Activated CD8-positive, alpha-beta T cell treated with anti-CD3 and anti-CD28 coated beads for 36 hours (primary cell): ENCODE data around the gene PTPN21. TPM values are rescaled to one million over a fixed set of nuclear protein-coding genes. Genes with fewer than 3 reads are reported as not detected.

Experiments
- ATAC-seq: fragments of 200-7000 bp; cut with Tn5 transposase; one replicate; pipeline ENCODE4 v1.10.0; 2021; ENCODE audit warnings: mild to moderate bottlenecking, moderate library complexity
- CTCF ChIA-PET: fragments of 350-600 bp; sonication (Branson Sonifier 250); formaldehyde crosslinking; loops from one replicate; lab custom pipeline; 2021; ENCODE audit warnings: antibody characterized with exemption; lab: Charles Lee
- POLR2A ChIA-PET: fragments of 350-600 bp; sonication (Branson Sonifier 250); formaldehyde crosslinking; loops from one replicate; lab custom pipeline; 2021; ENCODE audit warnings: antibody characterized with exemption; lab: Charles Lee
- DNase-seq: peaks from one replicate; pipeline ENCODE4 v3.0.0-alpha.2; 2020
- H3K27ac Mint-ChIP-seq: one replicate; pipeline ENCODE4 v1.8.0; 2021; ENCODE audit warnings: mild to moderate bottlenecking, mixed read lengths
- H3K27me3 Mint-ChIP-seq: one replicate; pipeline ENCODE4 v1.8.0; 2021; ENCODE audit warnings: mixed read lengths
- H3K36me3 Mint-ChIP-seq: one replicate; pipeline ENCODE4 v1.8.0; 2021; ENCODE audit warnings: low read depth, mixed read lengths
- H3K4me1 Mint-ChIP-seq: one replicate; pipeline ENCODE4 v1.8.0; 2021; ENCODE audit warnings: low read depth, mixed read lengths
- H3K4me3 Mint-ChIP-seq: one replicate; pipeline ENCODE4 v1.8.0; 2021; ENCODE audit warnings: mild to moderate bottlenecking, moderate library complexity, mixed read lengths
- H3K9me3 Mint-ChIP-seq: one replicate; pipeline ENCODE4 v1.8.0; 2021; ENCODE audit warnings: mixed read lengths
- CTCF ChIP-seq: fragments of 200-600 bp; IDR thresholded peaks from one replicate; pipeline ENCODE4 v1.8.0; 2022; ENCODE audit warnings: antibody characterized with exemption, mild to moderate bottlenecking
- intact Hi-C: fragments of 100-400 bp; cut with micrococcal nuclease; formaldehyde crosslinking; loops from one replicate; pipeline ENCODE4 v1.10.0; 2022
- total RNA-seq, 2 experiments: library from RNA; stranded (reverse); gene quantifications; one replicate each; pipeline ENCODE4 v1.2.3, GENCODE V29; 2021

Gene PTPN21
- total RNA-seq, 2 experiments from 2014 or later: not detected

GRCh38 chr14:88481794-88482193 is 73.0 kb downstream of the PTPN21 start:
- no peaks in the 10 kb centered on the region for H3K36me3 Mint-ChIP-seq
- H3K27ac Mint-ChIP-seq: no peak overlapping the region
- CTCF ChIA-PET: interaction anchor here (1.1 kb wide), 1 partner anchor 11 kb away, joined by 5 read pairs; no protein-coding TSS in a partner anchor
- POLR2A ChIA-PET: no interaction called here
- DNase-seq: no peak
- H3K27me3 Mint-ChIP-seq: peaks cover 9% of the 10 kb centered on the region
- H3K9me3 Mint-ChIP-seq: no peaks in the 10 kb centered on the region
- TF ChIP-seq CTCF: no peak
- no peak overlapping the region for H3K4me3 Mint-ChIP-seq
- ATAC-seq: no peak
- intact Hi-C loops: no loop called here
- no peaks in the 10 kb centered on the region for H3K4me1 Mint-ChIP-seq

GRCh38 chr14:88481059-88481458 is 73.7 kb downstream of the PTPN21 start:
- DNase-seq: no peak
- H3K9me3 Mint-ChIP-seq: no peaks in the 10 kb centered on the region
- H3K4me3 Mint-ChIP-seq: no peak overlapping the region
- peaks cover 9% of the 10 kb centered on the region for H3K27me3 Mint-ChIP-seq
- ChIA-PET CTCF (interaction anchor here (1.1 kb wide), 1 partner anchor 12 kb away, joined by 5 read pairs; no protein-coding TSS in a partner anchor), POLR2A (no interaction called here)
- no peaks in the 10 kb centered on the region for H3K36me3 Mint-ChIP-seq
- intact Hi-C loops: no loop called here
- no peak overlapping the region for H3K27ac Mint-ChIP-seq
- ATAC-seq: no peak
- no peaks in the 10 kb centered on the region for H3K4me1 Mint-ChIP-seq
- TF ChIP-seq CTCF: no peak

- Mint-ChIP-seq H3K9me3 (no peaks in the 10 kb centered on the region), H3K27ac (no peak overlapping the region), H3K4me3 (no peak overlapping the region), H3K27me3 (peaks cover 7% of the 10 kb centered on the region), H3K4me1 (no peaks in the 10 kb centered on the region), H3K36me3 (no peaks in the 10 kb centered on the region)
- DNase-seq (no peak), ATAC-seq (no peak)
- POLR2A ChIA-PET: no interaction called here
- no peak for TF ChIP-seq CTCF
- CTCF ChIA-PET: no interaction called here
- intact Hi-C loops: no loop called here
Measured at GRCh38 chr14:88479574-88479987, 75.2 kb downstream of the PTPN21 start.

GRCh38 chr14:88478931-88479330 is 75.9 kb downstream of the PTPN21 start:
- POLR2A ChIA-PET: no interaction called here
- H3K4me1 Mint-ChIP-seq: no peaks in the 10 kb centered on the region
- H3K27me3 Mint-ChIP-seq: peaks cover 7% of the 10 kb centered on the region
- H3K36me3 Mint-ChIP-seq: no peaks in the 10 kb centered on the region
- DNase-seq (no peak), ATAC-seq (no peak)
- H3K9me3 Mint-ChIP-seq: no peaks in the 10 kb centered on the region
- H3K4me3 Mint-ChIP-seq: no peak overlapping the region
- TF ChIP-seq CTCF: no peak
- CTCF ChIA-PET: no interaction called here
- H3K27ac Mint-ChIP-seq: no peak overlapping the region
- intact Hi-C loops: no loop called here

- no peaks in the 10 kb centered on the region for H3K36me3 Mint-ChIP-seq
- intact Hi-C loops: no loop called here
- no peaks in the 10 kb centered on the region for H3K9me3 Mint-ChIP-seq
- no peaks in the 10 kb centered on the region for H3K4me1 Mint-ChIP-seq
- no peak overlapping the region for H3K27ac Mint-ChIP-seq
- ATAC-seq: no peak
- DNase-seq: no peak
- TF ChIP-seq CTCF: no peak
- ChIA-PET POLR2A (no interaction called here), CTCF (no interaction called here)
- H3K27me3 Mint-ChIP-seq: peaks cover 4% of the 10 kb centered on the region
- no peak overlapping the region for H3K4me3 Mint-ChIP-seq
Measured at GRCh38 chr14:88477513-88478250, 77.1 kb downstream of the PTPN21 start.
